Ascending aorta (tissue), 2 donors: ENCODE results near the gene TMEM217. TPM values are rescaled to one million over a fixed set of nuclear protein-coding genes. Genes with fewer than 3 reads are reported as not detected.

ENCODE experiments used
- DNase-seq, 2 donors: peaks; one replicate each; pipeline ENCODE4 v3.0.0-alpha.2; 2019; ENCODE audit warnings: low spot score in 2 of 2
- H3K27ac ChIP-seq, 2 donors: fragments of 200-600 bp; sonication (generic); one replicate each; pipeline ENCODE4 v1.5.1; 2016 to 2017; ENCODE audit warnings: mild to moderate bottlenecking in 1 of 2
- H3K27me3 ChIP-seq: fragments of 200-600 bp; sonication (generic); one replicate; pipeline ENCODE4 v1.5.1; 2017
- H3K36me3 ChIP-seq, 2 donors: fragments of 200-600 bp; sonication (generic); one replicate each; pipeline ENCODE4 v1.5.1; 2016
- H3K4me1 ChIP-seq, 2 donors: fragments of 200-600 bp; sonication (generic); one replicate each; pipeline ENCODE4 v1.5.1; 2016 to 2017; ENCODE audit warnings: mild to moderate bottlenecking in 1 of 2
- H3K4me3 ChIP-seq, 2 donors: fragments of 200-600 bp; sonication (generic); one replicate each; pipeline ENCODE4 v1.5.1; 2016 to 2017; ENCODE audit warnings: mild to moderate bottlenecking in 1 of 2
- H3K9me3 ChIP-seq, 2 donors: fragments of 200-600 bp; sonication (generic); one replicate each; pipeline ENCODE4 v1.5.1; 2016
- intact Hi-C: fragments of 100-400 bp; cut with DNase I; formaldehyde crosslinking; loops from one replicate; pipeline ENCODE4 v1.15.1; 2023
- total RNA-seq: library from RNA; depleted of rRNA; stranded (reverse); fragments of >200 nt; gene quantifications from one replicate; pipeline ENCODE4 v1.1.0, GENCODE V29; 2016
- TF ChIP-seq, protein P1 (sequence below), 3 experiments: fragments of 200-600 bp in 2 of 3; fragments of 450-650 bp in 1 of 3; sonication (generic) in 2 of 3; IDR thresholded peaks; one replicate each; pipeline ENCODE4 v1.5.1; 2016 to 2019; ENCODE audit warnings: antibody characterized with exemption in 3 of 3, mild to moderate bottlenecking in 1 of 3, moderate library complexity in 1 of 3

TMEM217 gene
- total RNA-seq, 1 donor from 2014 or later: not detected

DNA sequence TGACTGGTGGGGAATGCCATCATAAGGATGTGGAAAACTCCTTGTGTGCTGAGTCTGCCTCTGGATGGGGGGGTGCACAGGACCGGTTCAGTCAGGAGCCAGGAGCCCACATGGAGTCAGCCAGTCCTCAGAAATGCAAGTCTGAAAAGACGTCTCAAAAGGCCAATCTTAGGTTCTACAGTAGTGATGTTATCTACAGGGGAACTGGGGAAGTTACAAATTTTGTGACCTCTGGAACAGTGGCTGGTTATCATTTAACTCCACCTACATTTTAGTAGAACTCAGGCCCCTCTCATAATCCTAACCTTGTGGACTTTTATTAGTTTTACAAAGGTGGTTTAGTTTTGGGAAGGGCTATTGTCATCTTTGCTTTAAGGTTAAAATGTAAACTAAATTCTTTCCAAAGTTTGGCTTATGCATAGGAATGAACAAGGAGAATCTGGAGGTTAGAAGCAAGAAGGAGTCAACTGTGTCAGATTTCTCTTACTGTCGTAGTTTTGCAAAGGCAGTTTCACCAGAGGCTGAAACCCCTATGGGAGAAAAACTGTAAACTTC, 14.1 kb downstream of the TMEM217 start:
- no peak overlapping the region for H3K4me3 ChIP-seq
- H3K36me3 ChIP-seq: no peaks in the 10 kb centered on the region
- no peak for DNase-seq
- H3K27me3 ChIP-seq: no peaks in the 10 kb centered on the region
- intact Hi-C loops: loop anchor here (2.0 kb wide), 1 partner anchor 109 kb away; no protein-coding TSS in a partner anchor
- H3K27ac ChIP-seq: peak overlapping the region; percentile 90 to 93
- peaks cover 9 to 47% of the 10 kb centered on the region in 2 donors for H3K4me1 ChIP-seq
- H3K9me3 ChIP-seq: no peaks in the 10 kb centered on the region
- TF ChIP-seq, protein P1, sequence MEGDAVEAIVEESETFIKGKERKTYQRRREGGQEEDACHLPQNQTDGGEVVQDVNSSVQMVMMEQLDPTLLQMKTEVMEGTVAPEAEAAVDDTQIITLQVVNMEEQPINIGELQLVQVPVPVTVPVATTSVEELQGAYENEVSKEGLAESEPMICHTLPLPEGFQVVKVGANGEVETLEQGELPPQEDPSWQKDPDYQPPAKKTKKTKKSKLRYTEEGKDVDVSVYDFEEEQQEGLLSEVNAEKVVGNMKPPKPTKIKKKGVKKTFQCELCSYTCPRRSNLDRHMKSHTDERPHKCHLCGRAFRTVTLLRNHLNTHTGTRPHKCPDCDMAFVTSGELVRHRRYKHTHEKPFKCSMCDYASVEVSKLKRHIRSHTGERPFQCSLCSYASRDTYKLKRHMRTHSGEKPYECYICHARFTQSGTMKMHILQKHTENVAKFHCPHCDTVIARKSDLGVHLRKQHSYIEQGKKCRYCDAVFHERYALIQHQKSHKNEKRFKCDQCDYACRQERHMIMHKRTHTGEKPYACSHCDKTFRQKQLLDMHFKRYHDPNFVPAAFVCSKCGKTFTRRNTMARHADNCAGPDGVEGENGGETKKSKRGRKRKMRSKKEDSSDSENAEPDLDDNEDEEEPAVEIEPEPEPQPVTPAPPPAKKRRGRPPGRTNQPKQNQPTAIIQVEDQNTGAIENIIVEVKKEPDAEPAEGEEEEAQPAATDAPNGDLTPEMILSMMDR (IDR thresholded peaks at IDR 0.05): no peak

GRCh38 chr6:37243131-37243815, 14.7 kb downstream of the TMEM217 start:
- DNase-seq: no peak
- H3K27ac ChIP-seq: peak overlapping the region; percentile 90 to 93
- H3K36me3 ChIP-seq: no peaks in the 10 kb centered on the region
- no peak overlapping the region for H3K4me3 ChIP-seq
- TF ChIP-seq, protein P1 (IDR thresholded peaks at IDR 0.05): no peak
- H3K9me3 ChIP-seq: no peaks in the 10 kb centered on the region
- H3K27me3 ChIP-seq: no peaks in the 10 kb centered on the region
- peaks cover 9 to 50% of the 10 kb centered on the region in 2 donors for H3K4me1 ChIP-seq
- intact Hi-C loops: loop anchor here (2.0 kb wide), 1 partner anchor 108 kb away; no protein-coding TSS in a partner anchor

DNA sequence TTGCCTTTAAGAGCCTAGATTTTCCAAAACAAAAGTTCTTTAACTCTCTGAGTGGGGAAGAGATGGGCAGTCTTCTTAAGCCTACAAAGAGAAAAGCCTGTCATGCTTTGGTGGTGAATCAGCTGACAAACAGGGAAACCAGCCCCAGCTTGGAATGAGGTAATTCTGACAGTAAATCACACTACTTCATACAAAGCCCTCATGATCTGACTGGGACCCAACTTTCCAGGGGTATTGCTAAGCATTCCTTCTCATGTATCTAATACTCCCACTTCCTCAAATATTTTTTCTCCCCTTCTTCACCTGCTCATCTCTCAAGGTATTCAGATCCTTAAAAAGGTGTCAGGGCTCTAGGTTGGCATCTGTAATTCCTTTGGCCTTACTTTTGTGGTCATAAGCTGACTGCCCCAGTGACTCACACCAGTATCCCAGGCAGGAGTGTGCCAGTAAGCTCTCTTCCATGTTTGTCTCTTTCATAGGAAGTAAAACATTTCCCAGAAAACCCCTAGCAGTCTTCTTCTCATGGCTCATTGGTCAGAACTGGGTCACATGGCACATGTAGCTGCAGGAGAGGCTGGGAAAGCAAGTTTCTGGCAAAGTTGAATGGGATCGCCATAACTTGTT, 15.4 kb downstream of the TMEM217 start:
- Histone ChIP-seq H3K4me1 (peaks cover 9 to 50% of the 10 kb centered on the region in 2 donors), H3K9me3 (no peaks in the 10 kb centered on the region), H3K36me3 (no peaks in the 10 kb centered on the region), H3K27ac (peak overlapping the region; percentile 90 to 93), H3K27me3 (no peaks in the 10 kb centered on the region), H3K4me3 (no peak overlapping the region)
- peak in 1 of 2 donors; percentile 88 for DNase-seq
- TF ChIP-seq, protein P1 (IDR thresholded peaks at IDR 0.05): no peak
- intact Hi-C loops: loop anchor here (2.0 kb wide), 1 partner anchor 108 kb away; no protein-coding TSS in a partner anchor

- DNase-seq: no peak
- Histone ChIP-seq H3K36me3 (no peaks in the 10 kb centered on the region), H3K4me1 (peaks cover 9 to 50% of the 10 kb centered on the region in 2 donors), H3K9me3 (no peaks in the 10 kb centered on the region), H3K27me3 (no peaks in the 10 kb centered on the region), H3K4me3 (no peak overlapping the region), H3K27ac (peak overlapping the region; percentile 90 to 93)
- intact Hi-C loops: loop anchor here (2.0 kb wide), 1 partner anchor 107 kb away; no protein-coding TSS in a partner anchor
- TF ChIP-seq, protein P1 (IDR thresholded peaks at IDR 0.05): no peak
Observed at GRCh38 chr6:37241775-37242428, 16.0 kb downstream of the TMEM217 start.

DNA sequence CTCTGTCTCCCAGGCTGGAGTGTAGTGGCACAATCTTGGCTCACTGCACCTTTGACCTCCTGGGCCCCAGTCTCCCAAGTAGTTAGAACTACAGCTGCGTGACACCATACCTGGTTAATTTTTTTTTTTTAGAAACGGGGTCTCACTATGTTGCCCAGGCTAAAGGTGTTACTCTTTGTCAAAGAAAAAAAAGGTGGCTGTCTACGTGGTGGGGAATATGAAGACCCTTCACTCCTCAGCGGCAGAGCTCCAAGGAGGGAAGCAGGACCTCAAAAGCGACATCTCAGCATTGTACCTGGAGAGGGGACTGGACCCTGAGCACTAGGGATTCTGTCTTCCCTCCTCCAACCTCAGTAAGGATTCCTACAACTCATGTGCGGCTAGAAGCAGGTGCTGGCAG, 16.8 kb downstream of the TMEM217 start:
- TF ChIP-seq, protein P1 (IDR thresholded peaks at IDR 0.05): no peak
- Histone ChIP-seq H3K27me3 (no peaks in the 10 kb centered on the region), H3K9me3 (no peaks in the 10 kb centered on the region), H3K27ac (peak overlapping the region; percentile 90 to 93), H3K36me3 (no peaks in the 10 kb centered on the region), H3K4me1 (peaks cover 9 to 50% of the 10 kb centered on the region in 2 donors), H3K4me3 (no peak overlapping the region)
- DNase-seq: no peak
- intact Hi-C loops: no loop called here
